Breast epithelium (tissue), 4 donors: Measurements from ENCODE around the gene VWA5A. TPM values are rescaled to one million over a fixed set of nuclear protein-coding genes. Genes with fewer than 3 reads are reported as not detected.

ENCODE experiments used
- DNase-seq, 2 donors: peaks; one replicate each; pipeline ENCODE4 v3.0.0-alpha.2; 2019; ENCODE audit warnings: low spot score in 2 of 2
- H3K27ac ChIP-seq, 2 donors: fragments of 200-600 bp; sonication (generic) in 1 of 2; one replicate each; pipeline ENCODE4 v1.5.1; 2016 to 2019; ENCODE audit warnings: mild to moderate bottlenecking in 1 of 2
- H3K27me3 ChIP-seq, 2 donors: fragments of 200-600 bp; sonication (generic) in 1 of 2; one replicate each; pipeline versions ENCODE4 v1.5.1 to v1.6.0; 2017 to 2019; ENCODE audit warnings: control low read depth in 1 of 2, mild to moderate bottlenecking in 1 of 2
- H3K36me3 ChIP-seq: fragments of 200-600 bp; one replicate; pipeline ENCODE4 v1.5.1; 2019
- H3K4me1 ChIP-seq, 2 donors: fragments of 200-600 bp; sonication (generic); one replicate each; pipeline ENCODE4 v1.5.1; 2016 to 2019; ENCODE audit warnings: control low read depth in 1 of 2
- H3K4me3 ChIP-seq, 3 donors: fragments of 200-600 bp; sonication (generic); 1 replicate in 2 of 3; 2 replicates in 1 of 3; pipeline ENCODE4 v1.5.1; 2016 to 2019; ENCODE audit warnings: mild to moderate bottlenecking in 3 of 3, moderate library complexity in 2 of 3
- H3K9me3 ChIP-seq, 2 donors: fragments of 200-600 bp; sonication (generic) in 1 of 2; one replicate each; pipeline ENCODE4 v1.5.1; 2016 to 2019; ENCODE audit warnings: control low read depth in 1 of 2
- POLR2A ChIP-seq: fragments of 450-650 bp; IDR thresholded peaks from one replicate; pipeline ENCODE4 v1.6.1; 2016; ENCODE audit warnings: antibody characterized with exemption, mild to moderate bottlenecking, moderate library complexity
- POLR2AphosphoS5 ChIP-seq, 3 donors: sonication (generic); formaldehyde crosslinking; IDR thresholded peaks; one replicate each; pipeline ENCODE4 v1.6.1; 2017; ENCODE audit warnings: antibody characterized with exemption in 3 of 3
- intact Hi-C: fragments of 100-400 bp; cut with DNase I; formaldehyde crosslinking; loops from one replicate; pipeline ENCODE4 v1.15.1; 2023; ENCODE audit warnings: low total_unique reads
- total RNA-seq, 3 donors: library from RNA; depleted of rRNA; stranded (reverse); fragments of >200 nt; gene quantifications; one replicate each; pipeline ENCODE4 v1.1.0, GENCODE V29; 2016
- TF ChIP-seq, protein P1 (sequence below), 3 donors: fragments of 450-650 bp; IDR thresholded peaks; one replicate each; pipeline ENCODE4 v1.5.1; 2016 to 2017; ENCODE audit warnings: antibody characterized with exemption in 3 of 3, mild to moderate bottlenecking in 3 of 3, moderate library complexity in 3 of 3

VWA5A gene
- total RNA-seq, 3 donors from 2014 or later = 28.0 to 64.5 (median 37.4) TPM

DNA sequence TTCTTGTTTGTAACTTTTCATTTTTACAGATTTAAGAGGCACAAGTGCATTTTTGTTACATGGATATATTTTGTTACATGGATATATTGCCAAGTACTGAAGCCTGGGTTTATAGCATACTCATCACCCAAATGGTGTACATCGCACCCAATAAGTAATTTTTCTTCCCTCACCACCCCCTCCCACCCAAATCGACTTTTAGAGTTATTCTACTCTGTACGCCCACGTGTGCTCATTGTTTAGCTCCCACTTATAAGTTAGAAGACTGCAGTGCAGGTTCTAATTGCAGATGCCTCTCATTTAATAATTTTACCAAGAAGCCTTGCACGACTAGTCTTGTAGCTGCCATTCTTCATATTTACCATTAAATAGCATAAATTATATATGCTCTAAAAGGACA is 20.5 kb upstream of the VWA5A start:
- H3K9me3 ChIP-seq = no peaks in the 10 kb centered on the region
- no peaks in the 10 kb centered on the region for H3K36me3 ChIP-seq
- H3K27ac ChIP-seq = no peak overlapping the region
- intact Hi-C loops = loop anchor here (10.0 kb wide), 1 partner anchor 690 kb away; no protein-coding TSS in a partner anchor
- no peaks in the 10 kb centered on the region for H3K4me1 ChIP-seq
- no peak for DNase-seq
- H3K4me3 ChIP-seq = no peak overlapping the region
- TF ChIP-seq, protein P1, sequence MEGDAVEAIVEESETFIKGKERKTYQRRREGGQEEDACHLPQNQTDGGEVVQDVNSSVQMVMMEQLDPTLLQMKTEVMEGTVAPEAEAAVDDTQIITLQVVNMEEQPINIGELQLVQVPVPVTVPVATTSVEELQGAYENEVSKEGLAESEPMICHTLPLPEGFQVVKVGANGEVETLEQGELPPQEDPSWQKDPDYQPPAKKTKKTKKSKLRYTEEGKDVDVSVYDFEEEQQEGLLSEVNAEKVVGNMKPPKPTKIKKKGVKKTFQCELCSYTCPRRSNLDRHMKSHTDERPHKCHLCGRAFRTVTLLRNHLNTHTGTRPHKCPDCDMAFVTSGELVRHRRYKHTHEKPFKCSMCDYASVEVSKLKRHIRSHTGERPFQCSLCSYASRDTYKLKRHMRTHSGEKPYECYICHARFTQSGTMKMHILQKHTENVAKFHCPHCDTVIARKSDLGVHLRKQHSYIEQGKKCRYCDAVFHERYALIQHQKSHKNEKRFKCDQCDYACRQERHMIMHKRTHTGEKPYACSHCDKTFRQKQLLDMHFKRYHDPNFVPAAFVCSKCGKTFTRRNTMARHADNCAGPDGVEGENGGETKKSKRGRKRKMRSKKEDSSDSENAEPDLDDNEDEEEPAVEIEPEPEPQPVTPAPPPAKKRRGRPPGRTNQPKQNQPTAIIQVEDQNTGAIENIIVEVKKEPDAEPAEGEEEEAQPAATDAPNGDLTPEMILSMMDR (IDR thresholded peaks at IDR 0.05) = no peak
- TF ChIP-seq POLR2A (no peak), POLR2AphosphoS5 (IDR thresholded peaks at IDR 0.05) (no peak)
- peaks cover 0 to 6% of the 10 kb centered on the region in 2 donors for H3K27me3 ChIP-seq

DNA sequence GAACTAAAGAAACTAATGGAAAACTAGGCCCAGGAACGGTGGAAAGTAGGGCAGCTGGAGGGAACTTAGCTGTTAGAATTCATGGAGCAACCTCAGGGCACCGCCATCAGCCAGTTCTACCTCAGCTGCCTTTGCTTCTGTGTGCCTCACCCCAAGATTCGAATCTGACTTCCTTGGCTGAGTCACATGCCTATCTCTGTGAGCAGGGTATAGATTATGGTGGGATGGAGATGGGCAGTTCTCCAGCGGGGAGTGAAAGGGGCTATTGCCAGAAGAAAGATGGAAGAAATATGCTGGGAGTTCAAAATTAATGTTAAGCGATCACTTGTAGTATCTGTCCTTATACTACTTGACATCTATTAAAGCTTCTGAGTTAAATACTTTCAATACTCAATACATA is 18.9 kb upstream of the VWA5A start:
- TF ChIP-seq POLR2A (no peak), POLR2AphosphoS5 (IDR thresholded peaks at IDR 0.05) (no peak)
- TF ChIP-seq, protein P1 (IDR thresholded peaks at IDR 0.05) = no peak
- no peak overlapping the region for H3K4me3 ChIP-seq
- no peaks in the 10 kb centered on the region for H3K9me3 ChIP-seq
- intact Hi-C loops = loop anchor here (10.0 kb wide), 1 partner anchor 692 kb away; no protein-coding TSS in a partner anchor
- no peak for DNase-seq
- H3K27ac ChIP-seq = no peak overlapping the region
- H3K36me3 ChIP-seq = no peaks in the 10 kb centered on the region
- peaks cover 0 to 11% of the 10 kb centered on the region in 2 donors for H3K27me3 ChIP-seq
- no peaks in the 10 kb centered on the region for H3K4me1 ChIP-seq

DNA sequence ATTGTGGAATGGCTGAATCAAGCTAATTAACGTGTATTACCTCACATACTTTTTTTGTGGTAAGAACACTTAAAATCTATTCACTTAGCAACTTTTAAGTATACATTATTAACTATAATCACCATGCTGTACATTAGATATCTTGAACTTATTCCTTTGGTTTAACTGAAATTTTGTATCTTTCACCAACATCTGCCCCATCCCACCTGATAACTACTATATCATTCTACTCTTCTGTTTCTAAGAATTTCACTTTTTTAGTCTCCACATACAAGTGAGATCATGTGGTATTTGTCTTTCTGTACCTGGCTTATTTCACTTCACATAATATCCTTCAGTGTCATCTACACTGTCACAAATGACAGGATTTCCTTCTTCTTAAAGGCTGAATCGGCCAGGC is 17.1 kb upstream of the VWA5A start:
- Histone ChIP-seq H3K27ac (no peak overlapping the region), H3K4me1 (no peaks in the 10 kb centered on the region), H3K4me3 (no peak overlapping the region), H3K27me3 (peaks cover 0 to 11% of the 10 kb centered on the region in 2 donors), H3K36me3 (no peaks in the 10 kb centered on the region), H3K9me3 (no peaks in the 10 kb centered on the region)
- intact Hi-C loops = loop anchor here (10.0 kb wide), 1 partner anchor 693 kb away; no protein-coding TSS in a partner anchor
- TF ChIP-seq POLR2AphosphoS5 (IDR thresholded peaks at IDR 0.05) = no peak
- no peak for TF ChIP-seq POLR2A
- TF ChIP-seq, protein P1 (IDR thresholded peaks at IDR 0.05) = no peak
- no peak for DNase-seq

DNA sequence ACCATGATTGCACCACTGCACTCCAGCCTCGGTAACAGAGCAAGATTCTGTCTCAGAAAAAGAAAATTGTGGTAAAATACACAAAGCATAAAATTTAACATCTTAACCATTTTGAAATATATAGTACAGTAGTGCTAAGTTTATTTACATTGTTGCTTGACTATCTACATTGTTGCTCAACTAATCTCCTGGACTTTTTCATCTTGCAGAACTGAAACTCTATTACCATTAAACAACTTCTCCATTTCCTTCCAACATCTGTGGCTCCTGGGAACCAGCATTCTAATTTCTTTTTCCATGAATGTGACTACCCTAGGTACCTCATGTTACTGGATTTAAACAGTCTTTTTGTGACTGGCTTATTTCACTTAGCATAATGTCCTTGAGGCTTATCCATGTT is 13.5 kb upstream of the VWA5A start:
- TF ChIP-seq POLR2A = no peak
- TF ChIP-seq POLR2AphosphoS5 (IDR thresholded peaks at IDR 0.05) = no peak
- TF ChIP-seq, protein P1 (IDR thresholded peaks at IDR 0.05) = no peak
- no peaks in the 10 kb centered on the region for H3K4me1 ChIP-seq
- no peaks in the 10 kb centered on the region for H3K36me3 ChIP-seq
- H3K4me3 ChIP-seq = no peak overlapping the region
- no peak for DNase-seq
- H3K27me3 ChIP-seq = peaks cover 0 to 11% of the 10 kb centered on the region in 2 donors
- intact Hi-C loops = no loop called here
- no peak overlapping the region for H3K27ac ChIP-seq
- no peaks in the 10 kb centered on the region for H3K9me3 ChIP-seq

DNA sequence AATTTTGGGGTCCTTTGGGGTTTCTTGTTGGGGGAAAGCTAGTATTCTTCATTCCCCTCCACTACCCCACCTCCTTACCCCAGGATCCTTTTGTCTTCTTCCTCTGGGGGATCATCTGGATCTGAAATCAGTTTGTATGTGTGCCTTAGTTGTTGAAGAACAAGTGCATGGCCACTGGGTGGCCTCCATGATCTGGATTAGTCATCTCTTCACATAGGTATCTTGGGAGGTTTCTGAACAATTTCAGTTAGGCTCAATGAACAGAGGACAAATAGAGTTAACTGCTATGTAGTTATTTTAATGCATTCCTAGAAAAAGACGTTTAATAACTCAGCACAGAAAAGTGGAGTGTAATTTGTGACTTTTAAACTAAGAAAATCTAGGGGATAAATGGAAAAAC is 7.1 kb upstream of the VWA5A start:
- Histone ChIP-seq H3K9me3 (no peaks in the 10 kb centered on the region), H3K4me1 (no peaks in the 10 kb centered on the region), H3K27ac (no peak overlapping the region), H3K4me3 (no peak overlapping the region), H3K36me3 (no peaks in the 10 kb centered on the region), H3K27me3 (no peaks in the 10 kb centered on the region)
- TF ChIP-seq, protein P1 (IDR thresholded peaks at IDR 0.05) = no peak
- TF ChIP-seq POLR2A = no peak
- no peak for TF ChIP-seq POLR2AphosphoS5 (IDR thresholded peaks at IDR 0.05)
- intact Hi-C loops = no loop called here
- no peak for DNase-seq
